CD4-positive, alpha-beta T cell treated with Interleukin-21 for 1 hour (primary cell): ENCODE data around the gene SECTM1.

ENCODE experiments used
- DNase-seq: peaks from one replicate; pipeline ENCODE4 v3.0.0-alpha.2; 2020

The SECTM1 gene

DNA sequence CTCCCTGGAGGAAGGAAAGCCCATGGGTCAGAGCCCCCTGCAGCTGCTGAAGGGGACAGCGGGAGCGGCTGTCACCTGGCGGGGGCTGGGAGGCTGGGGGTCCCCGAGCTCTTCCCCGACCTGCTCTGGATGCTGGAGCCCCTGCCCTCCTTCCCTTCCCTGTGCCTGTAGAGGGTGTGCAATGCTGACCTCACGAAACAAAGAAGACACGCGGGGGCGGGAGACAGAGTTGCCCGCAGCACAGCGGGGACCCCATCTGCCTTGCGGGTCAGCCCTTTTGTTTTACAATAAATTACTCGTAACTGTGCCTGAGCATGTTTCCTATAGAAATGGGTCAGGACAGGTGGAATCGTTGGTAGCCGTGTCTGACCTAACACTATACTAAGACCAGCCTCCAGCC is 6.3 kb downstream of the SECTM1 start:
- no peak for DNase-seq

DNA sequence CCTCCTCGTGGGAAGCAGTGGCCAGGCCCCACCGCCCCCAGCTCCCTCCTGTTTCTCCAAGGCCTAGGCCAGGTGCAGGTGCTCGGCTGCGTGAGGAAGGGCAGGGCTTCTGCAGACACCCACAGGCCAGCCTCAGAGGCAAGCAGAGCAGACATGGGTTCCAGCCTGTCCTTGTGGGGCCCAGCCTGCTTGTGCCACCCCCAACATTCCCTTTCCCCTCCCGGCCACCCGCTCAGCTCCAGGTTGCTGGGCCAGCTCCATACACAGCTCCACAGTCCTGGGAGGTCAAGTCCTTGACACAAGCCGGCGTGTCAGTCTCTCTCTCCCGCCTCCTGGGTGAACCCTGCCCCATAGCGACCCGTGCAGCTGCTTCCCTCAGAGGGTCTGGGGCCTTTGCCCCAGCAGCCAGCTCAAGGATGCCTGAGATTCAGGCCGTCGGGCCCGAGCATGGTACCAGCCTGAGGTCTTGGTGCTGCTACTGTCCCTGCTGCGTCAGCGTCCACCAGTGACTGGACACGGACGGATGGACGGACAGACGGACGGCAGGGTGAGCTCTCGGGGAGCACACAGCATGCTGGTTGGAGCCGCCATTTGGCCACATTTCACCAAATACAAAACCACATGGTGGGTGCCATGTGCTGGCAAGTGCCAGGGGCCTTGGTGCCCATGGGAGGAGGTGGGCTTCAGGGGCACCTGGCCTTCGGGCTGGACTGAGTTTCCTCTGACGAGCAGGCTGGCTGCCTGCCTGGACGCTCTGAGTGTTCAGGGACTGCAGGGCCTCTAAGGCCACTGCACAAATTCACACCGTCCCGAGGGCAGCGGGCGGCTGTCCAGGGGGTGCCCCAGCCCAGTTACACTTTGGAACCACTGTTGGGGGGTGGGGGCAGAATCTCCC is 8.0 kb downstream of the SECTM1 start:
- DNase-seq: no peak

DNA sequence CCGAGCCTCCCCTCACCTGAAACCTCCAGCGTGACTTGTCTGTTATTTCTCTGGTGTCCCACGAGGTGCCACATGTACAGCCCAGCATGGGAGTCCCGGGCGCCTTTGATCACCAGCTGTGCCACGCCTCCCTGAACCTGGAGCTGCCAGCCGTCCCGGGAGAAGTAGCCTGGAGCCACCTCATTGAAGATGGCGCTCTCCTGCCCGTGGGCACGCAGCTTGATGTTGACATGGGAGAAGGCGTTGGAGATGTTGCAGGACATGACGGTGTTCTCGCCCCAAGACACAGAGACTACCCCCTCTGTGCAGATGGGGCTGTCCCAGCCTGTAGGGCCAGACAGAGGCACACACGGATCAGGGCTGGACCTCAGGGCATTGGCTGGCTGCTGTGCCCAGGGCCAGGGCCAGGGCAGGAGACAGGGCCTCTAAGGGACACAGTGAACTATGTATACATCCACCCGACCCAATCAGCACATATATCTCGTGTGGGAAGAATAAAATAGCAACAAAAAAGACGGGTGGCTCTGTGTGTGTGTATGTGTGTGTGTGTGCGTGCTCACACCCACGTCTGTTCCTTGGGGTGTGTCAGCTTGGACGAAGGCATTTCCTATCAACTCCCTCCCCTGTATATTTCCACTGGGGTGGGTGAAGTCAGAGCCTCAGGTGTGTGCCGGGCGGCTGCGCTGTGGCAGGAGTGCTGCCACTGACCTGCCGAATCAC is 8.8 kb downstream of the SECTM1 start:
- no peak for DNase-seq

DNA sequence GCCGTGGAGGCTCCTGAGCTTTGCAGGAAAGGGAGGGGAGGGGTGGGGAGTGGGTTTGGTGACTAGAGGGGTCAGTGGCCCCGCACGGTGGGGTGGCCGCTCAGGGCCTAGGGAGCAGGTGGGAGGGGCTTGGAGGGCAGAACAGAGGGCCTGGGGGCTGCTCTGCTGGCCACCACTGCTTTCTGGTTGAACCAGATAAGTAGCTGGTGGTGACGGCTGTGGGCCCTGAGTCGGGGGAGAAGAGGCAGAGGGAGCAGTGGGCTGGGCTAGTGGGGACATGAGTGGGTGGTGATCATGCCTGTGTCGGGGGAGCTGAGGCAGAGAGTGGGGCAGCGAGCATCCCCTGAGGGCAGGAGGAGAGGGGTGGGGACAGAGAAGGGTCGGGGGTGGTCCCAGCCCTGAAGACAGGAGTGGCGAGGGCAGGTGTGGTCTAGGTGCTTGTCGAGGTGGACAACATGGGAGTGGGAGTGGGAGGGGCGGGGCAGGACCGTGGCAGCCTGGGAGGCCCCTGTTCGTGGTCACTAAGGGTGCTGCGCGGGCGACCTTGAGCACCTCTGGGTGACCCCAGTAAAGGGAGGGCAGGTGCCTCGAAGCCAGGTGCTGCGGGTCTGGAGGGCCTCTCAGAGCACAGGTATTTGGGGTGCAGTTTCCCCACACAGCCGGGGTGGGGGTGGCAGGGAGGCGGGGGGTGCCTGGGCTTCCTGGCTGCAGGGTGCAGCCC is 9.9 kb downstream of the SECTM1 start:
- DNase-seq: no peak

DNA sequence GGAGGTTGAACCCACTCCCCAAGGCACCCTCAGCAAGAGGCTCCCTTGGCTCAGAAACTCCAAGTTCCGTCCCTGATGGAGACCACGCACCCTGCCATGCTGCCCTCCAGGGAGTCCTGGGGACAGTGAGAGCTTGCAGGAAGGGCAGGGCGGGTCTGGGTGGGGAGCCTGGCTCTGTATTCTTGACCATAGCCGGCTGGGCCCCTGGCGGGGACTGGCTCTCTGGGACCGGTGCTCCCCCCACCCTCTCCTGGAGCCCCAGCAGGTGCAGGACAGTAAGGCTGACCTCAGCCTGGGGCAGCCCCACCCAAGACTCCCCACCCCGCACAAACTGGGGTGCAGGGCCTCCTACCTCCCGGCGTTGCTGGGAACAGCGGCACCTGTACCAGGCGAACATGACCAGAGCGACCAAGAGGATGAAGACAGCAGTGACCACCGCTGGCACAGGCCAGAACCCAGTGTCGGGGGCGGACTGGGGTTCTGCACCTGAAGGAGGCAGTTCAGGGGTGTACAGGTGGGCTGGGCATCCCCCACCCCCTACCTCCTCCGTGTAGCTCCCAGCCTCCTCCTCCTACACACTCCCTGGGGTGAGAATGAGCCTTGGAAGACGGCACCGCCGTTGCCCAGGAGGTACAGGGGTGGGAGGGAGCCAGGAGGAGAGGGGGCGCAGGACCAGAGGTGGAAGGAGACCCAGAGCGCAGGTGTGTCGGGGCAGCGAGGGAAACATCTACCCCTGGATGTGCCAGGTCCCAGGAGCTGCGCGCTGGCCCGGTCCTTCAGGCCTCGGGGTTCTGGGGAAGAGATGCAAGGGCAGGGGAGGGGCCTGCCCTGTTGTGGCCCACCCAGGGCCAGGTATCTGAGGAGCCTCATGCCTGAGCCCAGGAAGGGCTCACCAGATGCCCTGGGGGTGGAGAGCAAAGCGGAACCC is 10.8 kb downstream of the SECTM1 start:
- no peak for DNase-seq

DNA sequence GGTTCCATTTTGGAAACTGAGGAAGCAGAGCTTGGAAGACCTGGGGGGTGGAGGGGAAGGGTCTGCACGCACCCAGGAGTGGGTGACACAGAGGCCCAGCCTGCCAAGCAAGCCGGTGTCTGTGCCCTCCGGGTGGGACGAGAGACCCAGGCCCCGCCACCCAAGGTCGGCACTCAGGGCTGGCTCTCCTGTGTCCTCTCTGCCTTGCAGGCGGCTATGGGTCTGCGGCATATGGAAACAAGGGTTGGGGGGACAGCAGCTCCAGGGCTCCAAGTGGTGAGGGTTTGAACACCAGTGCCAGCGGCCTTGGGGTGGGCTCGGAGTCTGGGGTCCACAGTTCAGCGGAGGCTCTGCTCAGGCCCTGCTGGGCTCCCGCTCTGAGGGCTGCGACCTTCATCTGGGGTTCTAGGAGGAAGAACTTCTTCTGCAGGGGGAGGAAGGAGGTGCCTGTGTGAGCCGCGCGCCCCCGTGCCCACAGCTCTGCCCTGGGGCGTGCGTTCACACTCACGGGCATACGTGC is 11.6 kb downstream of the SECTM1 start:
- no peak for DNase-seq

DNA sequence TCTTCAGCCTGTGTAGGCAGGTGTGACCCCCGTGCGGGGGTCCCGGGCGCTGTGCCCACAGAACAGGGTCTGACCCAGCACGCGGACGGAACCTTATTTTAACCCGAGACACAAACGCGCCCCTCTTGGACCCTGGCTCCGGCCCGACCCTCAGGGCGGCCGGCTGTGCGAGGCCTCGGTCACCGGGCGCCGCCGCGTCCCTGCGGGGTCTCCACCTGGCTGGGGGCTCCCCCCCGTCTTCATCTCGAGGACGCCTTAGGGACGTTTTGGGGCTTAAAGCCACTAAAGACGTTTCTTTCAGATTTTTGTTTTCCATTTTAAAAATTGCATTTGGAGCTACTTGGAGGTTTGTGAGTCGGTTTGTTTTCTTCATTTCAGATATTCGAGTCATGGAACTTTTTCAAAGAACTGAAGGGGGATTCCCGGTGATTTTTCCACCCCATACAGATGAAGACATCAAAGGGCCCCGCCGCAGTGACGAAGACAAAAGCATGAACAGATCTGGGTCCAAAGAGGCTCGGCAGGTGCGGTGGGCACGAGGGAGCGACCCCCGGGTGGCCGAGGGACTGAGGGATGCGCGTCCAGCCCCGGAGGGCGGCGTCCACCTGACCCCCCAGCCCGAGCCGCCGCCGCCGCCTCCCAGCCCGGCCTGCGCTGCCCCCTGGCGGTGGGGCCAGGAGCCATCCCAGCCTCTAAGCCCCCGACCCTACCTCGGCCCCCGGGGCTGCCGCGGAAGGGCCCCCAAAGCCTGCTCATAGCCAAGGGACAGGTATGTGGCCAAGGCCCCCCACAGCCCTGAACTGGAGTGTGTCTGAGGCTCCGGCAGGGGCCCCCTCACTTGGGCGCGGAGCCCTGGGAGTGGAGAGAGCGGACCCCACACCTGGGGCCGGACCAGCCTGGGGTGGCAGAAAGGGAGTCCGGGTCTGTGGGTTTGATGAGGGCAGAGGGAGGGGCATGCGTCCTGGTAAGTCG is 12.3 kb downstream of the SECTM1 start:
- DNase-seq: peak; percentile 85

DNA sequence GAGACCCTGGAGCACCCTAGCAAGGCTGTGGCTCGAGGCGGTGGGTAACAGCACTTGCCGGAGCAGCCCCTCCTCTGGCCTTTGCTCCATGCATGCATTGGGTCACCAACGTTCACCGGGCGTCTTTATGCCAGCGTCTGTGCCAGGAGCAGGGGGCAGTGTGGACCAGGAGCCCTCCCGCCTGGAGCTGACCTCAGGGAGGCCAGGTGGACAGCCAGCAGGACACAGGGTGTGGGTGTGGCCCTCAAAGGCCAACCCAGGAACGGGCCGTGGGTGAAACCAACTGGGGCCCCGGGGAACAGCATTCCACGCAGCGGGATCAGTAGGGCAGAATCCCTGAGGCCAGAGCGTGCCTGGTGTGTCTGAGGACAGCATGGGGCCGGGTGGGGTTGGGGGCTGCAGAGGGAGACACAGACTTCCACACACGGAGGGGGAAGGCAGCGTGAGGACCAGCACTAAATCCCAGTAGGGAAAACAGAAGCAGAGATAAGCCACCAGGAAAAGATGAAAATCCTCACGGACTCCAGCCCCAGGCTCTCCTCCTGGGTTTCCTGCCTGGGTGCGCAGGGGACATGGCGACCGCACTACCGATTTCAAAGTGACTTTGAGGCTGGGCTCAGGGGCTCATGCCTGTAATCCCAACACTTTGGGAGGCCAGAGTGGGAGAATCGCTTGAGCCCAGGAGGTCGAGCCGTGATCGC is 13.3 kb downstream of the SECTM1 start:
- DNase-seq: no peak

DNA sequence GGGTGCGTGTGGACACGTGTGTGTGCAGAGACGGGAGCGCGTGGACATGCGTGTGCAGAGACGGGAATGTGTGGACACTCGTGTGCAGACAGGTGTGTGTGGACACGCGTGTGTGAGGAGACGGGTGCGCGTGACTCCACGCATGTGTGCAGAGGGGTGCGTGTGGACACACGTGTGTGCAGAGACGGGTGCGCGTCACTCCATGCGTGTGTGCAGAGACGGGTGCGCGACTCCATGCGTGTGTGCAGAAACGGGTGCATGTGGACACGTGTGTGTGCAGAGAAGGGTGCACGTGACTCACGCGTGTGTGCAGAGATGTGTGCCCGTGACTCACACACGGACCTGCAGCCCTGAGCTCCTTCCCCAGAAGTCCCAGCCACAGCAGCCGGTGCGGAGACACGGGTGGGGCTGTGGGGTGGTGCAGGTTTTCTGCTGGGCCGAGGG is 13.9 kb downstream of the SECTM1 start:
- no peak for DNase-seq

DNA sequence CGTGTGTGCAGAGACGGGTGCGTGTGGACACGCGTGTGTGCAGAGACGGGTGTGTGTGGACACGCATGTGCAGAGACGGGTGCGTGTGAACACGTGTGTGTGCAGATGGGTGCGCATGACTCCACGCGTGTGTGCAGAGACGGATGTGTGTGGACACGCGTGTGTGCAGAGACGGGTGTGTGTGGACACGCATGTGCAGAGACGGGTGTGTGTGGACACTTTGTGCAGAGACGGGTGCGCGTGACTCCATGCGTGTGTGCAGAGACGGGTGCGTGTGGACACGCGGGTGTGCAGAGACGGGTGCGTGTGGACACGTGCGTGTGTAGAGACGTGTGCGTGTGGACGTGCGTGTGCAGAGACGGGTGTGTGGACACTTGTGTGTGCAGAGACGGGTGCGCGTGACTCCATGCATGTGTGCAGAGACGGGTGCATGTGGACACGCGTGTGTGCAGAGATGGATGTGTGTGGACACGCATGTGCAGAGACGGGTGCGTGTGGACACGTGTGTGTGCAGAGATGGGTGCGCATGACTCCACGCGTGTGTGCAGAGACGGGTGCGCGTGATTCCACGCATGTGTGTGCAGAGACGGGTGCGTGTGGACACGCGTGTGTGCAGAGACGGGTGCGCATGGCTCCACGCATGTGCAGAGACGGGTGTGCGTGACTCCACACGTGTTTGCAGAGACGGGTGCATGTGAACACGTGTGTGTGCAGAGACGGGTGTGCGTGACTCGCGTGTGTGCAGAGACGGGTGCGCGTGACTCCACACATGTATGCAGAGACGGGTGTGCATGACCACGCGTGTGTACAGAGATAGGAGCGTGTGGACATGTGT is 14.6 kb downstream of the SECTM1 start:
- no peak for DNase-seq

DNA sequence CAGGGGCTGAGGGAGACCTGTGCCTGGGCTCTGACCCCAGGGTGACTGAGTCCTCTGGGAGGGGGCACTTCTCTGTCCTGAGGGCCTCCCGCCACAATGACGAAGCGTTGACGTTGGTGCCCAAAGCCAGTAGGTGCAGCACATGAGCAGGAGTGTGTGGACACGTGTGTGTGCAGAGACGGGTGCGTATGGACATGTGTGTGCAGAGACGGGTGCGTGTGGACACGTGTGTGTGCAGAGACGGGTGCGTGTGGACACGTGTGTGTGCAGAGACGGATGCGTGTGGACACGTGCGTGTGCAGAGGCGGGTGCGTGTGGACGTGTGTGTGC is 15.4 kb downstream of the SECTM1 start:
- no peak for DNase-seq

DNA sequence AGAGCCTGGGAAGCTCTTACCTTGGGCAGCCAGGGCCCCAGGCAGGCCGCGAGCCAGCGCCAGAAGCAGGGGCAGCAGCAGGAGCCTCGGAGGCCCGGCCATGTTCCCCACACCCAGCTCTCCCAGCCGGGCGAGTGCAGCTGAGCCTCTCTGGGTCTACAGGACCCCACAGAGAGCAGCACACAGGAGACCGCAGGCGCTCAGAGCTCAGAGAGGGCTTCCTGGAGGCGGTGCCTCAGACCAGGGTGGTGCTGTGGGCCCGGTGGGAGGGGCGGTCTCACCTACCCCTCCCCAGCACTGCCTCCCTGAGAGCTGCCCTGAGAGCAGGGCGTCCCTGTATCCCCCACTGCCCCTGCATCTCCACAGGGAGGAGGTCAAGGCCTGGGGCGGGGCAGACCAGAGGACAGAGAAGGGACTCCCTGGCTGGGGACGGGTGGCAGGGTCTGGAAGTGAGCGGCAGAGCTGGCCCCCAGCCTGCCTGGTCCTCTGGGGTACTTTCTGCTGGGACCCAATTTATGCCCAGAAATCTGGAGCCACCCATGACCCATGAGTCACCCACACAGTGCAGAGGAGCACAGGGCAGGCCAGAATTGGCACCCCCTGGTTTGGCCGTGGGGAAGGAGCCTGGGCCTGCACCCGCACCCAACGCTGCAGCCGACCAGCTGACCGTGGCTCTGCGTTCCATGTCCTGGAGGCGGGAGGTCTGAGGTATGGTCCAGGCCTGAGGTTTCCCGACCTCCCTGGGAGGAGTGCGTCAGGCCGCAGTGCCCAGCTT is 16.0 kb downstream of the SECTM1 start, which contains the start of gene CD7:
Gene CD7, minus strand, starts transcription at position 215 of the 775 bp plus-strand sequence. Its CDS starts 113 bp downstream, at position 102.
- DNase-seq: peak; percentile 72

DNA sequence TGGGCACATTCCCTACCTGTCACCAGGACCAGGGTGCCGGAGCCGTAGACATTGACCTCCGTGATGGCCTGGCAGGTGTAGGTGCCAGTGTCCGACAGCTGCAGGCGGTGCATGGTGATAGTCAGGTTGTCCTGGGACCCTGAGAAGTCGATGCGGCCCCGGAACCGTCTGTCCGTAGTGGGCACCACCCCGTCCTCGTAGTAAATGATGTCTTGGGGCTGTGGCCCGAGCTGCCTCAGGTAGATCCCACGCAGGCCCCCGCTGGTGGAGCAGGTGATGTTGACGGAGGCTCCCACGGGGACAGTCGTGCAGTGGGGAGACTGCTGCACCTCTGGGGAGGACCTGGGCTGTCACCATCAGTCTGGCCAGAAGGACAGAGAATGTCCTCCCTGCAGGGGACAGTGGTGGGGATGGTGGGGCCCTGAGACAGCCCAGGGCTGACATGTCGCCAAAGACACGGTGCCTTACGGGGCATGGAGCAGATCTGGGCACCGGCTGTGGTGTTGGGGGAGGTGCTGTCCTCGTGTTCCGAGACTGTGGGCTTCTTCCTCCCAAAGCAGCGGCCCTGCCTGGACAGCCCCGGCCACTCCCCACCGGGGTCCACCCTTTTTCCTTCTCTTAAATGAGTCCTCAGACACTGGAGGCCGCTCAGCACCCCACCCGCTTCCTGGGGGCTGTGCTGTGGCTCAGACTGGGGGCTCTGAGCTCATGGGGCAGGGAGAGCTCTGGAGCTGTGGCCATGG is 16.7 kb downstream of the SECTM1 start:
- no peak for DNase-seq

DNA sequence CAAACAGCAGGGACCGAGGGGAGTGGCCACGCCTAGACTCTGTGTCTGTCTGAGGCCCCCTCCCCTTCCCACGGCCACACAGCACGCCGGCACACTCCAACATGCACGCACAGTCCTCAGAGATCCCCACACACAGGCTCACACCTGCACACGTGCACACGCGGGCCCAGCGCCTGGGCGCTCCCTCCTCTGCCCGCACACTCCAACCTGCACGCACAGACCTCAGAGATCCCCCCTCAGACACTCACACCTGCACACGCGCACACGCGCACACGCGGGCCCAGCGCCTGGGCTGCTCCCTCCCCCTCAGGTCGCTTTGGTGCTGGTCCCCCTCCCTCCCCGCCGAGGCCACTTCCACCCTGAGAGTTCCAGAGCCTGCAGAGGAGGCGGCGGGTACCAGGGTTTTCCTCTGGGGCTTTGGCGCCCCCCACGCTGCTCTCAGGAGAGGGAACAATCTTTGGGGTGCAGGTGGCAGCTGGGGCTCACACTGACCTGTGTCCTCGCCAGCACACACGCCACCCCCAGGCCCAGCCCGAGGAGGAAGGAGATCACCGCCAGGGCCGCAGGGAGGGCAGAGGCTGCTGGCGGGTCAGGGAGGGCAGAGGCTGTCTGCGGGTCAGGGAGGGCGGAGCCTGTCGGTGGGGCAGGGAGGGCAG is 17.7 kb downstream of the SECTM1 start:
- peak; percentile 57 for DNase-seq

DNA sequence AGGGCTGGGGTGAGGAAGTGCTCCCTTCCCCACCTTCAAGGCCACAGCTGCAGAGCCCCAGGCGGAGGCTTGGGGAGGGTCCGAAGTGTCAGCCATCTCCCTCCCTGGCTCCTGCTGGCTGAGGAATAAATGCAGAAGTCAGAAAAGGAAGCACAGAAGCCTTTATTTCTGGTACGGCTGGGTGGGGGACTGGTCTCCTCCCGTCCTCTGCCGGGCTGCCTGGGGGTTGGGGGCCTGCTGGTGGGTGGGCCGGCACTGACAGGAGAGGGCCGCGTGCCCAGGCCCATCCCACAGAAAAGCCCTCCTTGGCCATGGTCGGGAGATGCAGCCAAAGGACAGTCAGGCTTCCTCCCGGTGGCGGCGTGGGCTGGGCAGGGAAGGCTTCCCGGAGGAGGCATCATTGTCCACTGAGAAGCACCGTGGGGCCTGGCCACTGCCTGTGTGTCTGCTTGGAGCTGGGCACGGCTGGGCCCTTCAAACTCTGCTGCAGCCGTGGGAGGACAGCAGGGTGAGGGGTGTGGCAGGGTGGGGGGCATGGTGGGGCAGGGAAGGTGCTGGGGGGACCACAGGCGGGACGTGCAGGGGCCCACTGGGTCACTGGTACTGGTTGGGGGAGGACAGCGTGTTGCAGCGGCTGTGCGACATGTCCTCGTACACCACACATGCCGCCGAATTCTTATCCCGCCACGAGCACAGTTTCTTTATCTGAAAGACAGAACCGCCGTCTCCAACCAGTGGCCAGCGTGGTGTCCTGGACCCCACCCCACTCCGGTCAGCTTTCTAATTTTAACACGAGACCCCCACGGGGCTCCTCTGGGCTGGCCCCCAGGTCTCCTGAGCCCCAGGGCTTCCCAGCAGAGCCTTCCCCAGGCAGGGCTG is 18.6 kb downstream of the SECTM1 start:
- DNase-seq: no peak
